HepG2 (cell line): ENCODE results near the gene JADE3. TPM values are rescaled to one million over a fixed set of nuclear protein-coding genes. Genes with fewer than 3 reads are reported as not detected.

Source experiments
- CCDC6 ChIP-seq: sonication (generic); formaldehyde crosslinking; IDR thresholded peaks from 2 replicates; pipeline ENCODE4 v1.8.1; 2022; ENCODE audit warnings: mild to moderate bottlenecking, missing genetic modification reagents, moderate library complexity
- HOXD1 ChIP-seq: sonication (generic); formaldehyde crosslinking; IDR thresholded peaks from 2 replicates; pipeline ENCODE4 v1.5.0; 2020; ENCODE audit warnings: missing genetic modification reagents
- RCOR2 ChIP-seq: IDR thresholded peaks from 2 replicates; pipeline ENCODE4 v1.6.1; 2016; ENCODE audit warnings: missing biosample characterization, missing genetic modification reagents
- ZFY ChIP-seq: sonication (generic); formaldehyde crosslinking; IDR thresholded peaks from 2 replicates; pipeline ENCODE4 v1.4.0; 2020; ENCODE audit warnings: missing genetic modification reagents
- ZNF318 ChIP-seq: sonication (generic); formaldehyde crosslinking; IDR thresholded peaks from 2 replicates; pipeline ENCODE4 v1.4.0; 2020; ENCODE audit warnings: mild to moderate bottlenecking, missing genetic modification reagents
- polyA plus RNA-seq, 8 experiments: library from polyadenylated mRNA; depleted of rRNA in 3 of 8; stranded (reverse) in 7 of 8; unstranded in 1 of 8; fragments of >200 nt; fragmentation: Illumina TruSeq in 4 of 8; extraction: Trizol in 4 of 8; gene quantifications; 2 replicates each; pipeline versions ENCODE4 v1.2.1 to v1.2.3, GENCODE V29; 2011 to 2016; ENCODE audit warnings: low read depth in 4 of 8, missing spikeins in 1 of 8, mixed read lengths in 1 of 8; ENCODE audit not compliant: insufficient read depth in 1 of 8
- total RNA-seq, 5 experiments: library from RNA; depleted of rRNA; stranded (reverse); fragments of >200 nt; fragmentation: Illumina TruSeq; extraction: Trizol; gene quantifications; 2 replicates each; pipeline ENCODE4 v1.2.3, GENCODE V29; 2016; ENCODE audit warnings: low read depth in 1 of 5
- TF ChIP-seq, protein P1 (sequence below): sonication (generic); formaldehyde crosslinking; IDR thresholded peaks from 2 replicates; pipeline ENCODE4 v1.4.0; 2020; ENCODE audit warnings: missing genetic modification reagents

Gene JADE3
- total and polyA plus RNA-seq, 2 of the 13 experiments (the other 11 are each of a cell fraction or from before 2014, with no cell fraction given): 7.7 to 7.8 TPM

- TF ChIP-seq ZNF318 (CRISPR knock-in tag) (no peak), HOXD1 (CRISPR knock-in tag) (peak; percentile 62; the same call in 1 of the 2 replicates), CCDC6 (CRISPR knock-in tag) (no peak), ZFY (CRISPR knock-in tag) (no peak), RCOR2 (CRISPR knock-in tag) (peak; percentile 58; the same call in 1 of the 2 replicates)
- TF ChIP-seq, protein P1, sequence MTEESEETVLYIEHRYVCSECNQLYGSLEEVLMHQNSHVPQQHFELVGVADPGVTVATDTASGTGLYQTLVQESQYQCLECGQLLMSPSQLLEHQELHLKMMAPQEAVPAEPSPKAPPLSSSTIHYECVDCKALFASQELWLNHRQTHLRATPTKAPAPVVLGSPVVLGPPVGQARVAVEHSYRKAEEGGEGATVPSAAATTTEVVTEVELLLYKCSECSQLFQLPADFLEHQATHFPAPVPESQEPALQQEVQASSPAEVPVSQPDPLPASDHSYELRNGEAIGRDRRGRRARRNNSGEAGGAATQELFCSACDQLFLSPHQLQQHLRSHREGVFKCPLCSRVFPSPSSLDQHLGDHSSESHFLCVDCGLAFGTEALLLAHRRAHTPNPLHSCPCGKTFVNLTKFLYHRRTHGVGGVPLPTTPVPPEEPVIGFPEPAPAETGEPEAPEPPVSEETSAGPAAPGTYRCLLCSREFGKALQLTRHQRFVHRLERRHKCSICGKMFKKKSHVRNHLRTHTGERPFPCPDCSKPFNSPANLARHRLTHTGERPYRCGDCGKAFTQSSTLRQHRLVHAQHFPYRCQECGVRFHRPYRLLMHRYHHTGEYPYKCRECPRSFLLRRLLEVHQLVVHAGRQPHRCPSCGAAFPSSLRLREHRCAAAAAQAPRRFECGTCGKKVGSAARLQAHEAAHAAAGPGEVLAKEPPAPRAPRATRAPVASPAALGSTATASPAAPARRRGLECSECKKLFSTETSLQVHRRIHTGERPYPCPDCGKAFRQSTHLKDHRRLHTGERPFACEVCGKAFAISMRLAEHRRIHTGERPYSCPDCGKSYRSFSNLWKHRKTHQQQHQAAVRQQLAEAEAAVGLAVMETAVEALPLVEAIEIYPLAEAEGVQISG (CRISPR knock-in tag): 0 out of 2 replicates have a peak, but pooled peaks have one; percentile 23
Observed at GRCh38 chrX:47080215-47080914, 168.1 kb downstream of the JADE3 start (continued).
